ENCODE results near the gene CTXN1.

- no peak for TF ChIP-seq CTCF (conservative IDR thresholded peaks at IDR 0.05; ENCODE audit: low read length)
- no peak for TF ChIP-seq EZH2phosphoT487 (IDR thresholded peaks at IDR 0.05; ENCODE audit: borderline replicate concordance)
These were observed 9.0 kb downstream of the CTXN1 start for GRCh38 chr19:7916955-7917266.

Measured in Loucy (cell line).